Hepatocyte (in vitro differentiated cells): ENCODE data around the gene CCDC43. TPM values are rescaled to one million over a fixed set of nuclear protein-coding genes. Genes with fewer than 3 reads are reported as not detected.

Source experiments
- DNase-seq: peaks from one replicate; pipeline ENCODE4 v3.0.0-alpha.2; 2016; ENCODE audit warnings: low spot score
- H2AFZ ChIP-seq: fragments of 200-600 bp; sonication (generic); 2 replicates; pipeline ENCODE4 v1.6.0; 2016; ENCODE audit warnings: antibody characterized with exemption, mild to moderate bottlenecking
- H3K27ac ChIP-seq: fragments of 200-600 bp; sonication (generic); 2 replicates; pipeline ENCODE4 v1.5.1; 2016; ENCODE audit warnings: mild to moderate bottlenecking
- H3K27me3 ChIP-seq: fragments of 200-600 bp; sonication (generic); 2 replicates; pipeline ENCODE4 v1.6.1; 2016
- H3K36me3 ChIP-seq: fragments of 200-600 bp; sonication (generic); replicated peaks from 2 replicates; pipeline ENCODE4 v1.5.1; 2016; ENCODE audit warnings: low read depth; ENCODE audit not compliant: insufficient read depth
- H3K4me1 ChIP-seq: fragments of 200-600 bp; sonication (generic); 2 replicates; pipeline ENCODE4 v1.5.1; 2016; ENCODE audit warnings: mild to moderate bottlenecking, moderate library complexity; ENCODE audit not compliant: insufficient read depth
- H3K4me2 ChIP-seq: fragments of 200-600 bp; sonication (generic); 2 replicates; pipeline ENCODE4 v1.6.0; 2016
- H3K4me3 ChIP-seq: fragments of 200-600 bp; sonication (generic); 2 replicates; pipeline ENCODE4 v1.5.1; 2016; ENCODE audit warnings: mild to moderate bottlenecking
- H3K79me2 ChIP-seq: fragments of 200-600 bp; sonication (generic); 2 replicates; pipeline ENCODE4 v1.6.0; 2017; ENCODE audit warnings: mild to moderate bottlenecking
- H3K9me2 ChIP-seq: fragments of 200-600 bp; sonication (generic); replicated peaks from 2 replicates; pipeline ENCODE4 v1.6.0; 2017; ENCODE audit warnings: mild to moderate bottlenecking; ENCODE audit not compliant: insufficient read depth
- H3K9me3 ChIP-seq: fragments of 200-600 bp; sonication (generic); 2 replicates; pipeline ENCODE4 v1.5.1; 2016; ENCODE audit warnings: low read depth, mild to moderate bottlenecking
- H4K20me1 ChIP-seq: fragments of 200-600 bp; sonication (generic); 2 replicates; pipeline ENCODE4 v1.6.0; 2016; ENCODE audit warnings: mild to moderate bottlenecking; ENCODE audit not compliant: insufficient read depth, poor library complexity, severe bottlenecking
- CTCF ChIP-seq: fragments of 200-600 bp; sonication (generic); IDR thresholded peaks from 2 replicates; pipeline ENCODE4 v1.5.1; 2016; ENCODE audit warnings: antibody characterized with exemption, mild to moderate bottlenecking; ENCODE audit not compliant: poor library complexity
- EZH2 ChIP-seq: fragments of 200-600 bp; sonication (generic); IDR thresholded peaks from 2 replicates; pipeline ENCODE4 v1.6.1; 2016; ENCODE audit warnings: antibody characterized with exemption, mild to moderate bottlenecking, borderline replicate concordance
- EZH2phosphoT487 ChIP-seq: fragments of 200-600 bp; sonication (generic); IDR thresholded peaks from one replicate; pipeline ENCODE4 v1.6.1; 2018; ENCODE audit warnings: antibody characterized with exemption, mild to moderate bottlenecking, low read depth, moderate library complexity; ENCODE audit not compliant: unreplicated experiment, severe bottlenecking
- WGBS: methylation state at CpG from one replicate; pipeline ENCODE4 v1.1.6; 2016; ENCODE audit warnings: low lambda C conversion rate; ENCODE audit errors: missing lambda C conversion rate; 5-methylcytosine and 5-hydroxymethylcytosine counted together
- polyA plus RNA-seq: library from polyadenylated mRNA; unstranded; fragments of >200 nt; fragmentation: Nextera tagmentation; extraction: Ambion mirVana; gene quantifications from 2 replicates; pipeline ENCODE4 v1.2.1, GENCODE V29; 2016
- total RNA-seq: library from RNA; depleted of rRNA; stranded (reverse); fragments of >200 nt; gene quantifications from 2 replicates; pipeline ENCODE4 v1.2.3, GENCODE V29; 2014

The CCDC43 gene
- total and polyA plus RNA-seq, 2 experiments from 2014 or later, result 20.6 to 29.2 TPM

DNA sequence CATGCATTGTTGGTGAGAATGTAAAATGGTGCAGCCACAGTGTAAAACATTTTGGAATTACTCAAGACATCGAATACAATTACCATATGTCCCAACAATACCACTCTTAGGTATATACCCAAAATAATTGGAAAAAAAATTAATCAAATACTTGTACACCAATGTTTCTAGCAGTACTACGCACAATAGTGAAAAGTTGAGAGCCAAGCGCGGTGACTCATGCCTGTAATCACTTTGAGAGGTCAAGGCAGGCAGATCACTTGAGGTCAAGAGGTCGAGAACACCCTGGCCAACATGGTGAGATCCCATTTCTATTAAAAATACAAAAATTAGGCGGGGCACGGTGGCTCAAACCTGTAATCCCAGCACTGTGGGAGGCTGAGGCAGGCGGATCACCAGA is 36.8 kb downstream of the CCDC43 start:
- TF ChIP-seq EZH2phosphoT487 (no peak), CTCF (no peak), EZH2 (no peak)
- Histone ChIP-seq H3K4me1 (peaks cover 3% of the 10 kb centered on the region), H3K79me2 (no peaks in the 10 kb centered on the region), H3K27ac (no peak overlapping the region), H3K4me3 (no peak overlapping the region), H3K9me2 (no peaks in the 10 kb centered on the region), H3K36me3 (no peaks in the 10 kb centered on the region), H2AFZ (no peak overlapping the region), H3K4me2 (no peak overlapping the region), H3K9me3 (no peaks in the 10 kb centered on the region), H4K20me1 (no peaks in the 10 kb centered on the region), H3K27me3 (peaks cover 23% of the 10 kb centered on the region)
- no peak for DNase-seq
- 76% methylated on average over 8 of the region's 8 CpGs for WGBS

- Histone ChIP-seq H3K36me3 (no peaks in the 10 kb centered on the region), H3K79me2 (no peaks in the 10 kb centered on the region), H3K9me2 (no peaks in the 10 kb centered on the region), H3K4me3 (no peak overlapping the region), H3K27me3 (peaks cover 11% of the 10 kb centered on the region), H3K4me2 (no peak overlapping the region), H2AFZ (no peak overlapping the region), H3K27ac (no peak overlapping the region), H3K9me3 (no peaks in the 10 kb centered on the region), H4K20me1 (no peaks in the 10 kb centered on the region), H3K4me1 (no peaks in the 10 kb centered on the region)
- WGBS, result 87% methylated on average over 5 of the region's 5 CpGs
- no peak for TF ChIP-seq EZH2phosphoT487
- no peak for TF ChIP-seq EZH2
- TF ChIP-seq CTCF, result no peak
- no peak for DNase-seq
These were observed 38.3 kb downstream of the CCDC43 start for GRCh38 chr17:44651228-44651627.

- H3K9me2 ChIP-seq, result no peaks in the 10 kb centered on the region
- 83% methylated on average over 2 of the region's 2 CpGs for WGBS
These were observed 40.6 kb downstream of the CCDC43 start for GRCh38 chr17:44648963-44649362.

More at GRCh38 chr17:44648963-44649362, 40.6 kb downstream of the CCDC43 start:
- Histone ChIP-seq H4K20me1 (no peaks in the 10 kb centered on the region), H3K4me2 (no peak overlapping the region), H3K27me3 (peaks cover 3% of the 10 kb centered on the region), H3K36me3 (no peaks in the 10 kb centered on the region), H3K9me3 (no peaks in the 10 kb centered on the region), H2AFZ (no peak overlapping the region), H3K4me1 (no peaks in the 10 kb centered on the region), H3K4me3 (no peak overlapping the region), H3K79me2 (no peaks in the 10 kb centered on the region), H3K27ac (no peak overlapping the region)
- no peak for DNase-seq
- TF ChIP-seq EZH2phosphoT487, result no peak
- TF ChIP-seq CTCF, result no peak
- TF ChIP-seq EZH2, result no peak
